DMS 273 (cell line): ENCODE measurements around the gene CDH13.

Experiments used
- DNase-seq: peaks from one replicate; lab custom pipeline; 2025; ENCODE audit not compliant: unreplicated experiment; lab: John Stamatoyannopoulos, UW

CDH13 gene

GRCh38 chr16:83723901-83724300 is 1097.1 kb downstream of the CDH13 start:
- no peak for DNase-seq

- DNase-seq = no peak
Observed at GRCh38 chr16:83724585-83724984, 1097.8 kb downstream of the CDH13 start.

- DNase-seq = no peak
Observed at GRCh38 chr16:83725313-83725712, 1098.5 kb downstream of the CDH13 start.

- DNase-seq = no peak
Observed at GRCh38 chr16:83727018-83727417, 1100.2 kb downstream of the CDH13 start.

- DNase-seq = no peak
Observed at GRCh38 chr16:83727751-83728352, 1101.1 kb downstream of the CDH13 start.

GRCh38 chr16:83728492-83728891 is 1101.7 kb downstream of the CDH13 start:
- DNase-seq = no peak

- DNase-seq = no peak
Observed at GRCh38 chr16:83730812-83731211, 1104.0 kb downstream of the CDH13 start.

- no peak for DNase-seq
Observed at GRCh38 chr16:83732536-83732935, 1105.8 kb downstream of the CDH13 start.

GRCh38 chr16:83733301-83733700 is 1106.5 kb downstream of the CDH13 start:
- no peak for DNase-seq

- DNase-seq = no peak
Observed at GRCh38 chr16:83734136-83734535, 1107.4 kb downstream of the CDH13 start.

GRCh38 chr16:83737729-83738354 is 1111.1 kb downstream of the CDH13 start:
- no peak for DNase-seq

- no peak for DNase-seq
Observed at GRCh38 chr16:83738923-83739503, 1112.2 kb downstream of the CDH13 start.

- DNase-seq = no peak
Observed at GRCh38 chr16:83742124-83742899, 1115.5 kb downstream of the CDH13 start.

GRCh38 chr16:83743241-83743640 is 1116.5 kb downstream of the CDH13 start:
- no peak for DNase-seq

- no peak for DNase-seq
Observed at GRCh38 chr16:83743720-83744119, 1117.0 kb downstream of the CDH13 start.

GRCh38 chr16:83744441-83744981 is 1117.7 kb downstream of the CDH13 start:
- no peak for DNase-seq

- no peak for DNase-seq
Observed at GRCh38 chr16:83746611-83747010, 1119.8 kb downstream of the CDH13 start.

- no peak for DNase-seq
Observed at GRCh38 chr16:83747936-83748335, 1121.2 kb downstream of the CDH13 start.

GRCh38 chr16:83755391-83755790 is 1128.6 kb downstream of the CDH13 start:
- DNase-seq = no peak

- DNase-seq = no peak
Observed at GRCh38 chr16:83762141-83762991, 1135.6 kb downstream of the CDH13 start.

- no peak for DNase-seq
Observed at GRCh38 chr16:83762992-83763358, 1136.2 kb downstream of the CDH13 start.
